LNCAP (cell line): ENCODE data around the gene GRAMD1A.

Experiments
- CTCF ChIP-seq: fragments of 450-650 bp; IDR thresholded peaks from 2 replicates; pipeline ENCODE4 v1.5.1; 2017; ENCODE audit warnings: mild to moderate bottlenecking

GRAMD1A gene

GRCh38 chr19:34999498-35000337 is at the start of gene GRAMD1A:
GRAMD1A (plus strand) TSS chr19:35000323; CDS start chr19:35000479, 156 bp downstream.
- no peak for TF ChIP-seq CTCF

- TF ChIP-seq CTCF: no peak
Observed at GRCh38 chr19:34953092-34953491, 47.0 kb upstream of the GRAMD1A start.

GRCh38 chr19:34957830-34958751 is 42.0 kb upstream of the GRAMD1A start:
- no peak for TF ChIP-seq CTCF

- no peak for TF ChIP-seq CTCF
Observed at GRCh38 chr19:34959021-34959420, 41.1 kb upstream of the GRAMD1A start.

DNA sequence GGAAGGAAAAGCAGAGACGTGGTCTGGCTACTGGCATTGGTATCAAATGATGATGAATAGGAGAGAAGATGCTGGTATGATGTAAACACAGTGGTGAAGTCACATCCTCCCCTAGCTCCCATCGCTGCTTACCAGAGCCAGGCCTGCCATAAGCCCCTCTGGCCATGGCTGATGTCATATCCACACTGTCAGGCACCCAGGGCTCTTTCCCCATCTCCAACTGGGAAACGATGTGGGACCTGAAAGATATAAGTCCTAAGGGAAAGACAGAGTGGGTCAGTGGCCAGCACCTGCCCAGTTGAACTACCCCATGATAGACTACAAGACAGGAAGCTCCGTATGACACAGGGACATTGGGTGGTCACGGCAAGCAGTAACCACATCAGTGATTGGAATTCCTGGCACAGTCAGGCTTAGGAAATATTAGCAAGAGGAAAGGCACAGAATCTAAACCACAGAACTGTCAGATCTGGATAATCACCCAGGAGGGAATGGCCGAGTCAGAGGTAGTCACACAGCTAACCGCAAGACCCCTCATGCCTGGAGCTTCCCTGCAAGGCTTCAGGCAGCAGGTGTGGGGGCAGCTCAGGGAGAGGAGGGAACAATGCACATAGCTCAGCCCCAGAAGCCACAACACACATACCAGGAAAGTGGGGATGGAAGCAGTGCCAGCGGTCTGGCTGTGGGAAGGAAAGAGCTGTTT is 39.9 kb upstream of the GRAMD1A start:
- no peak for TF ChIP-seq CTCF

- TF ChIP-seq CTCF: no peak
Observed at GRCh38 chr19:34960940-34961679, 39.0 kb upstream of the GRAMD1A start.
